HepG2 (cell line): ENCODE results near the gene CLASP1. TPM values are rescaled to one million over a fixed set of nuclear protein-coding genes. Genes with fewer than 3 reads are reported as not detected.

Source experiments
- CEBPB ChIP-seq: IDR thresholded peaks from 2 replicates; pipeline ENCODE4 v1.6.1; 2011; ENCODE audit warnings: low read depth, low read length, improper control_type of control experiment, borderline replicate concordance
- CEBPZ ChIP-seq: IDR thresholded peaks from 2 replicates; pipeline ENCODE4 v1.6.1; 2012; ENCODE audit warnings: low read length, improper control_type of control experiment
- DMAP1 ChIP-seq: IDR thresholded peaks from 2 replicates; pipeline ENCODE4 v1.6.1; 2016
- FOXA3 ChIP-seq: IDR thresholded peaks from 2 replicates; pipeline ENCODE4 v1.6.1; 2016; ENCODE audit warnings: missing genetic modification reagents, missing compliant biosample characterization
- RXRB ChIP-seq: IDR thresholded peaks from 2 replicates; pipeline ENCODE4 v1.6.1; 2016; ENCODE audit warnings: borderline replicate concordance, missing genetic modification reagents, missing compliant biosample characterization
- TFE3 ChIP-seq: IDR thresholded peaks from 2 replicates; pipeline ENCODE4 v1.6.1; 2016
- ZBED4 ChIP-seq: sonication (generic); formaldehyde crosslinking; IDR thresholded peaks from 2 replicates; pipeline ENCODE4 v1.4.0; 2020; ENCODE audit warnings: missing genetic modification reagents, borderline replicate concordance
- ZFP82 ChIP-seq: sonication (generic); formaldehyde crosslinking; IDR thresholded peaks from 2 replicates; pipeline ENCODE4 v1.5.1; 2020; ENCODE audit warnings: mild to moderate bottlenecking, missing genetic modification reagents, borderline replicate concordance
- ZFY ChIP-seq: sonication (generic); formaldehyde crosslinking; IDR thresholded peaks from 2 replicates; pipeline ENCODE4 v1.4.0; 2020; ENCODE audit warnings: missing genetic modification reagents
- ZNF142 ChIP-seq: sonication (generic); formaldehyde crosslinking; IDR thresholded peaks from 2 replicates; pipeline ENCODE4 v1.4.0; 2020; ENCODE audit warnings: missing genetic modification reagents
- ZNF543 ChIP-seq: sonication (generic); formaldehyde crosslinking; IDR thresholded peaks from 2 replicates; pipeline ENCODE4 v1.4.0; 2020; ENCODE audit warnings: mild to moderate bottlenecking, missing genetic modification reagents
- ZNF703 ChIP-seq: sonication (generic); formaldehyde crosslinking; IDR thresholded peaks from 2 replicates; pipeline ENCODE4 v1.5.1; 2020; ENCODE audit warnings: missing genetic modification reagents, mild to moderate bottlenecking, moderate library complexity, borderline replicate concordance
- ZSCAN5A ChIP-seq: sonication (generic); formaldehyde crosslinking; IDR thresholded peaks from 2 replicates; pipeline ENCODE4 v1.8.0; 2022; ENCODE audit warnings: mild to moderate bottlenecking, missing genetic modification reagents, borderline replicate concordance
- polyA plus RNA-seq, 8 experiments: library from polyadenylated mRNA; depleted of rRNA in 3 of 8; stranded (reverse) in 7 of 8; unstranded in 1 of 8; fragments of >200 nt; fragmentation: Illumina TruSeq in 4 of 8; extraction: Trizol in 4 of 8; gene quantifications; 2 replicates each; pipeline versions ENCODE4 v1.2.1 to v1.2.3, GENCODE V29; 2011 to 2016; ENCODE audit warnings: low read depth in 4 of 8, missing spikeins in 1 of 8, mixed read lengths in 1 of 8; ENCODE audit not compliant: insufficient read depth in 1 of 8
- total RNA-seq, 5 experiments: library from RNA; depleted of rRNA; stranded (reverse); fragments of >200 nt; fragmentation: Illumina TruSeq; extraction: Trizol; gene quantifications; 2 replicates each; pipeline ENCODE4 v1.2.3, GENCODE V29; 2016; ENCODE audit warnings: low read depth in 1 of 5

Gene CLASP1
- total and polyA plus RNA-seq, 2 of the 13 experiments (the other 11 are each of a cell fraction or from before 2014, with no cell fraction given): 11.7 to 47.9 TPM

- TF ChIP-seq CEBPB (peak; percentile 53; the same call in 1 of the 2 replicates), CEBPZ (no peak), ZNF142 (CRISPR knock-in tag) (no peak), ZFP82 (CRISPR knock-in tag) (no peak), RXRB (peak; percentile 77), FOXA3 (CRISPR knock-in tag) (peak; percentile 19; the same call in 1 of the 2 replicates), TFE3 (CRISPR knock-in tag) (no peak), DMAP1 (CRISPR knock-in tag) (no peak), ZNF543 (CRISPR knock-in tag) (0 out of 2 replicates have a peak, but pooled peaks have one; percentile 22), ZSCAN5A (CRISPR knock-in tag) (no peak), ZFY (CRISPR knock-in tag) (peak; percentile 63), ZBED4 (CRISPR knock-in tag) (no peak), ZNF703 (CRISPR knock-in tag) (no peak)
Measured at GRCh38 chr2:121666042-121666441, 16.8 kb upstream of the CLASP1 start (continued).
